HG03558 (cell line): ENCODE results near the gene MLNR.
A peak's percentile ranks its signal among the peaks of the same experiment; 100 is the strongest.

Experiments used
- ATAC-seq: cut with Tn5 transposase; IDR thresholded peaks from one replicate; pipeline ENCODE4 v1.9.1; 2021; ENCODE audit warnings: moderate number of reproducible peaks; ENCODE audit not compliant: unreplicated experiment; ENCODE audit errors: extremely low read depth

MLNR gene

DNA sequence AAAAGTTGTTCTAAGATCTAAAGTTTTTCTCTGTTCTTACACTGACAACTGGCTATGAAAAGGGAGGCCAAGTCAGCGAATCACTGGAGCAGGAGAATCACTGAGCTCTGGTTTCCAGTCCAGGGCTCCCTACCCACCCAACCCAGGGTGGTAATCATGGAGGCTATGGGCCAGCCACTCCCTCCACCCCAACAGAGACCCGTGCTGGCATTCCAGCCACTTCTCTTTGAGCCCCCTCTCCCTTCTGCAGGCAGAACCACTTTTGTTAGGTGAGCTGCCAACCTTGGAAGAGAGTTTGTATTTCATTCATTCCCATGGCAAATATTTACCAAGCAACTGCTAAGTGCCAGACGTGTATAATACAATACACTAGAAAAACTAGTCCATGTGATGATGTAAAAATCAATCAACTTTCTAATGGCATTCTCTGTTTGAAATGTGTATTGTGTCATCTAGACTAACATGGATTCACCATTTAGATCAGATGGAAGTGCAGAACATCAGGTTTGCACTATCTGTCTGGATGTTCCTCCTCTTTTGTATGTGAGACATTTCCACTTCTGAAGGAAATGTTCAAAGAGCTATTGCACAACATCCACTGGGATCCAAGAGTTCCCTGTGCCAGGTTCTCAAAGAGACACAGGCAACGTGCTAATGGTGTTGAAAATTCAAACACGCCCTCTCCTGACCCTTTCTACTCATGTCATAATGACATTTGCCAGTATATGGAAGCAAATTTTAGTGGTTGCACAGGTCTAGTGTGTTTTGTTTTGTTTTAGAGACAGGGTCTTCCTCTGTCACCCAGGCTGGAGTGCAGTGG is 5.3 kb downstream of the MLNR start:
- no peak for ATAC-seq

DNA sequence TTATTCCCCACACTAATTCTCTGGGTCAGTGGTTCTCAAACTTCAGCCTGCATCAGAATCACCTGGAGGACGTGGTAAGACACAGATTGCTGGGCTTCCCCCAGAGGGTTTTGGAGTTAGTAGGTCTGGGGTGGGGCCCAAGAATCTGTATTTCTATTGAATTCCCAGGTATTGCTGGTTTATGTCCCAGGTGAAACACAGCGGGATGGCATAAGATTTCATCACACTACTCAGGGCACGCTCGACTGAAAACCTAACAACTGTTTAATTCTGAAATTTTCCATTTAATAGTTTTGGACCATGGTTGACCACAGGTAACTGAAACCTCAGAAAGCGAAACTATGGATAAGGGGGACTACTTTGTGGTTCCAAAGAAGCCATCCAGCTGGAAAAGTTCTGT is 6.5 kb downstream of the MLNR start:
- no peak for ATAC-seq

DNA sequence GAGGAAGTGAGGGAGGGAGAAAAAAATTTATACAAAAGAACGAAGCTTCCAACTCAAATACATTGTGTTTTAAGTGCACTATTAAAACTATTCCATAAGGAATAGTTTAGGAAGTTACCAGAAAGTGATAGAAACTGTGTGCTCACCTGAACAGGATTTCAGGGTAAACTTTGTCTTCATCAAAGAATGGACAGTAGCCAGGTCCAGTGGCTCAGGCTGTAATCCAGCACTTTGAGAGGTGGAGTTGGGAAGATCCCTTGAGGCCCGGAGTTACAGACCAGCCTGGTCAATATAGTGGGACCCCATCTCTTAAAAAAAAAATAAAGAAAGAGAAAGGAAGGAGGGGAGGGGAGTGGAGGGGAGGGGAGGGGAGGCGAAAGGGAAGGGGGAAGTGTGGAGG is 14.6 kb downstream of the MLNR start:
- no peak for ATAC-seq

DNA sequence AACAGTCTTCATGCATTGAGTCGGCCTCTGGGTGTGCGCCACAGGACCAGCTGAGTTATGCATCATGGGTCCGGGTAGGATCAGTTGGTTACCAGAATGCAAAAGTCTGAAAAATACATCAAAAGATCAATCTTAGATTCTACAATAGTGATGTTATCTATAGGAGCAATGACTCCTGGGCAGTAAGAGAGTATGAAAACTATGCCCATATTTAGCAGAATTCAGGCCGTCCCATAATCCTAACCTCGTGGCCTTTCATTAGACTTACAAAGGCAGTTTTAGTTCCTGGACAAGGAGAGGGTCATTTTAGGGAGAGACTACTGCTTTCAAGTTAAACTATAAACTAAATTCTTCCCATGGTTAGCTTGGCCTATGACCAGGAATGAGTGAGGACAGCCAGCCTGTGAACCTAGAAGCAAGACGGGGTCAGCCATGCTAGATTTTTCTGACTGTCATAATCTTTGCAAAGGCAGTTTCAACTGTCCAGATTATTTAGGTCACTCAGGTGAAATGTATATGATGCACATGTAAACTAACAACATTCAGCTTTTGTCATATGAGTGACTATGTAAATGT is 15.8 kb downstream of the MLNR start:
- ATAC-seq: no peak

DNA sequence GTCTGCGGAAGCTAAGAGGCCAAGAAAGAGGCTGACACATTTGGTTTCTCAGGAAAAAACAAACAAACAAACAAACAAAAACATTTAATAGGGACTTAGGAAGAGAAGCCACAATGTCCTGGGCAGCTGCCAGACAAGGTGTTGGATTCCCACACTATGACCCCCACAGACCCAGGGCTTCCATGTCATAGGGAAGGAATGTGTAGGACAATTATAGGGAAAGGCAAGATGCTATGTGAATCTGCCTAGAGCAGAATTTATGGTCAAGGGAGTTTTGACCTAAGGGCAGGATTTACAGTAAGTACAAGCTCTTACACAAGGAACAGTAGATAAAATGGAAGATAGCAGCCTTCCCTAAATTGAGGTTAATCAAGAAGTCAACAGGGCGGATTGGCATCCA is 18.5 kb downstream of the MLNR start:
- no peak for ATAC-seq

DNA sequence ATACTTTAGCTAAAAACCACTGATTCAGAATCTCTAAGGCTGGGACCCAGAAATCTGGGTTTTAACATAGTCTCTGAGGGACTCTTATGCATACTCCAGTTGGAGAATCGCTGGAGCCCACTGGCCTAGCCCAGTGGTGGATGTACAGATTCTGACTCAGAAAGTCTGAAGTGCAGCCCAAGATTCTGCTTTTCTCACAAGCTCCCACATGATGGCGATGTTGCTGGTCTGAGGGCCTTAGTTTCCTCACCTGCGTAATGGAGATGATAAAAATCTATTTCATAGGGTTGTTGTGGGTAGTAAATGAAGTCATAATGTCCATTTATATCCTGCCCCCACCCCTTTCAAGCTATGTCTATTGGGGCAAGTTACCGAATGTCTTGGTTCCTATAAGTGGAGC is 19.9 kb downstream of the MLNR start:
- no peak for ATAC-seq

DNA sequence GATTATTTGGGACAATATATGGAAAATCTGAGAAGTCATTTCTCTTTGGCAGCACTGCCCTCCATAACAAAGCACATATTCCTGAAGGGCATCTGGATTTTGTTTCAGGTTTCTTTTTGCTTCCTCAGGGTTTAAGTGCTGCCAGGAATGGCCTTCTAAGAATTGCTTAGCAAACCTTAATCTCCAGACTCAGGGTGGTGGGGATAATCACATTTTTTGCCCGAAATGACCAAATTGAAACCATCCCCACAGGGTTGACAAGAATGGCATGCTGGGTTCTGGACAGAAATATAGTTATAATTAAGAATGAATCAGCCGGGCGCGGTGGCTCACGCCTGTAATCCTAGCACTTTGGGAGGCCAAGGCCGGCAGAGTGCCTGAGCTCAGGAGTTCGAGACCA is 21.2 kb downstream of the MLNR start:
- no peak for ATAC-seq

DNA sequence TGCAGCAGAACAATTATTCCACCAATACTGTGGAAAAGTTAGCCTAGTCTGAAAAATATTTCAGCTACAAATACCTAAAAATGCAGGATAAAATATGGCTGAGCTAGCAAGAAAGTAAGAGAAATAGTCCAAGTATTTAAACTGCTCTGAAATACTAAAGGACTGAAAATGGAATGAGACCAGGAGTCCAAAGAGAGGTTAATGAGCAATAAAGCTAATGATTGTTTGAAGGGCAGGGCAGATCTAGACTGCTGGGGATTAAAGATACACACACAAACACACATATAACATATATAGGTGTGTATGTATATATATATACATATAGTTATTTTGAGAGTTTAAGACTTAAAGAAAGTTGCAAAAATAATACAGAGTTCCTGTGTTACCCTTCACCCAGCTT is 25.0 kb downstream of the MLNR start:
- no peak for ATAC-seq

DNA sequence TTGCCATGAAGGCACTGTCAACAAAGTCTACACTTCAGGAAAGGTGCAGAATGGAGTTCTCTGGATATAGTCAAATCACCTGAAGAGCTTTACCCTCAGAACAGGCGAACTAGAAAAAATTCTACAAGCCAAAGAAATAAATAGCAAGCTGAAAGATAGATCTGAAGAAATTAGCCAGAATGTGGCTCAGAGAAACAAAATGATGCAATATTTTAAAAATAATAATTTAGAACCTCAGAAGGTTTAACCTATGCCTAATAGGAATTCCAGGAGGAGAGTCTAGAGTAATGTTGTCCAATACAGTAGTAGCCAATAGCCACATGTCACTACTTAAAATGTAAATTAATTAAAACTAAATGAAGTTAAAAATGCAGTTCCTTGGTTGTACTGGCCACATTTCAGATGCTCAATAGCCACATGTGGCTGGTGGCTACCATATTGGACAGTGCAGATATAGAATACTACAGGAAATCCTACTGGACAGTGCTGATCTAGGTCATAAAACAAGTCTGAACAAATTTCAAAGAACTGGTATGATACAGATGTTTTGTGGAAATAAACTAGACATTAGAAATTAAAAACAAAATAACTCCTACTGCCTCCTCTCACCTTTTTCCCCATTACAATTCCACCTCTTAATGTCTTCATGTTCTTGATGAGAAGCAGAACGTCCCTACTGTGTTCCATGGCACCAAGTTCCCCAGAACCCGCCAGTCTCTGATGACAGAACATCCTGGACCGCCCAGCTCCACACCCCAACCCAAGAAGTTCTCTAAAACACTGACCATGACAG is 26.9 kb downstream of the MLNR start:
- peak; percentile 8 for ATAC-seq

DNA sequence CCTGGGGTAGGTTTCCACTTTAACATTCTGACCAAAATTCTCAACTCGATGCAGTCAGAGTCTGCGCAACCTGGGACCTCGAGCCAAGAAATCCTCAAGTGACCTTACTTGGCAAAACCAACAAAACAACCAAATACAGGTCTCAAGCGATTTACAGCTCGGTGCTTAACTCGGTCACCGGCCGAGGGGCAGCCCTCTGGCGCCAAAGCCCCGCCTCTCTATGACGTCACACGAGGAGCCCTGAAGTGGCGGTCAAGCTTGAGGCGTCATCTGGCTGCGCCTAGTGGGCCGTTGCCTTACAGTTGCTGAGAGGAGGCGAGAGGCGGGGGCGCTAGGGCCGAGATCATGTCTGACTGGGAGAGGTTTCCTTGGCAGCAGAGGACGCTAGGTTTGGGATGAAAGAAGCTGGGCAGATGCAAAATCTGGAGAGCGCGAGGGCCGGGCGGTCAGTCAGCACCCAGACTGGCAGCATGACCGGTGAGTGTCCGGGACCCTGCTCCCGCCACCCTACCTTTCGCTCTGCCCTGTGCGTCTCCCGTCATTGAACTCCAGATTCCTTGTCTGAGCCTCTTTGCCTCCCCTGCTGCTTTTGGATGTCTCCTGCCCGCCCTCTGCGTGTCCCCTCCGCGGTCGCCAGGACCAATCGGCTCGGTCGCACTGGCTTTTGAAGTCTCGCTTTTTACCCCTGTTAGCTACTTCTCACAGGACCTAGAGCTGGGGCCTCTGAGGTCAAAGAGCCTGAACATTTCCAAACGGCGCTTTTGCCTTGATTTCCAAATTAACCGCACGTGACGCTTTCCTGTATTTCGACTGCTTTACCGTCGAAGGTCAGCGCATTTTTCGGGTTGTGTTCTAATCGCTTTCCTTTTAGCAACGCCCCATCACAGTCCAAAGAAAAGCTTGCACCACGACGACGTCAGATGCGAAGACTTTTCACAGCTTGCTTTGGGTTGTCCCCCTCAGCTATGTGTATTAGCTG is 27.8 kb downstream of the MLNR start, which contains the start of gene CDADC1:
Gene CDADC1, plus strand, starts transcription at position 283 of the 979 bp plus-strand sequence. Its CDS starts 113 bp downstream, at position 396.
- peak; percentile 73 for ATAC-seq

DNA sequence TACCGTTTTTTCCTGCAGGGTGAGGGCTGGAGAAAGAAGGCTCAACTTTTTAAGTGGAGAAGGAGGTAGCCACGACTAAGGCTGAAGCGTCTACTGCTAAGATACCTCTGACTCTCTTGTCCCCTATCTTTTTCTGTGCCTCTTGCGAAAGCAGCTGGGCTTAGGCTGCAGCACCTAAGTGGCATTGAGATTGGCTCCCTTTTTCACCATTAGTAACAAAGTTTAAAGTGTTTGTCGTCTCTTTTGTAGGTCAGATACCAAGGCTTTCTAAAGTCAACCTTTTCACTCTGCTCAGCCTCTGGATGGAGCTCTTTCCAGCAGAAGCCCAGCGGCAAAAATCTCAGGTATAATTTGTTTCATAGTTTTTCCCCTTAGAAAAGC is 28.5 kb downstream of the MLNR start:
- no peak for ATAC-seq

DNA sequence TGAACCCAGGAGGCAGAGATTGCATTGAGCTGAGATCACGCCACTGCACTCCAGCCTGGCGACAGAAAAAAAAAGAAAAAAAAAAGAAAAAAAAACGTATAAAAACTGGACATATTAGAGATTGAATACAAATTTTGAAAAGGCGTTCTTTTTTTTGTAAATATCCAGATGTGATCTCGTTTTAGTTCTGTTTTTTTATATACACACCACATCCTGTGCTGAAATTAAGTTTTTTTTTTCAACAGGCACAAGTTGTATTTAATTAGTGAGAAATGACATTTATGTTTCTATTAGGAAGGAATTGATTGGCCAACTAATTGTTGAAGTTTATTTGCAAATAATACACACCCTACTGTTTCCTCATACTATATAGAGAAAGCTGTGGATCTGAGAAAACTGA is 31.2 kb downstream of the MLNR start:
- no peak for ATAC-seq

DNA sequence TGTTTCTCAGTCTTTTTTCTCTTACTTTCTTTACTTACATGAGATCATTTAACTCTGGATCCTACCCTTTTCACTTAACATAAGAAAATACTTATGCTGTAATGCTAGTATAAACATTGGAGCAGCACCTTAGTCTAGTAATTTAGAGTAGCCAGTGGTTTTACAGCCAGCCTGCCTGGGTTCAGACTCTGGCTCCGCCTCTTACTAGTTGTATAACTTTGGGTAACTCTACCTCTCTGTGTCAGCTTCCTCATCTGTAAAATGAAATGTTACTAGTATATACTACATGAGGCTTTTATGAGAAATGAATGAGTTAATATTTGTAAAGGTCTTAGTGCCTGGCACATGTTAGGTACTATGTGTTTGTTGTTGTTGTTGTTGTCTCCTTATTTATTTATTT is 33.2 kb downstream of the MLNR start:
- ATAC-seq: no peak

DNA sequence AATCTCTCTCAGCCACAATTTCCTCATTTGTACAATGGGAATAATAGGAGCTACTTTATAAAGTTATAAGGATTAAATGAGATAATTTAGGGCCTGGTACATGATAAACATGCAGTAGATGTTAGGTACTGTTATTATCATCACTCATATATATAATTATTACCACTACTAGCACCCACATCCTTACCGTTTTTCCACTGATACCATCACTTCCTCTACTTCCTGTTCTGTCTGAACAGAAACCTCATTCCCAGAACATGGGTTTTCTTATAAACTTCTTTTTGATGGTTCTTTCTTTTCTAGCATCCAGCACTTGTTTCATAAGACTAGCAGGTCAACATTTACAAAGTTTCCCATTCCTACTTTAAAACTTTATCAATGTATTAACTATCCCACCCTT is 33.9 kb downstream of the MLNR start:
- ATAC-seq: no peak

DNA sequence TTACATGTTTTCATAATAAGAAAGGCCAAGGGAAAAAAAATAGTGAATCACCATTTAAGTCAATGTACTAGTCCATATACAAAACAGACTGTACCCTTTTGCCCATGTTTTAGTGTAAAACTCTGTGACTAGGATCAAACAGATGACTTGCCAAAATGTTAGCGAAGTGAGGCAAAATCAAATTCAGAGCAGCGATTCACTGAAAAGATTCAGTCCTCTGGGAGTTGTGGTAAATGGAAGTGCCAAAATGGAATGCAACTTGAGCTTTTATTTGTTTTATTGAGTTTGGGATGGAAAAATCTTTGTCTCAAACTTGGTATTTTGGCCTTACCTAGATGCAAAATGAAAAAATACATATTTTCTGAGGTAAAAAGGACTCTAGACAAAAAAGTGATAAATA is 36.7 kb downstream of the MLNR start:
- no peak for ATAC-seq

DNA sequence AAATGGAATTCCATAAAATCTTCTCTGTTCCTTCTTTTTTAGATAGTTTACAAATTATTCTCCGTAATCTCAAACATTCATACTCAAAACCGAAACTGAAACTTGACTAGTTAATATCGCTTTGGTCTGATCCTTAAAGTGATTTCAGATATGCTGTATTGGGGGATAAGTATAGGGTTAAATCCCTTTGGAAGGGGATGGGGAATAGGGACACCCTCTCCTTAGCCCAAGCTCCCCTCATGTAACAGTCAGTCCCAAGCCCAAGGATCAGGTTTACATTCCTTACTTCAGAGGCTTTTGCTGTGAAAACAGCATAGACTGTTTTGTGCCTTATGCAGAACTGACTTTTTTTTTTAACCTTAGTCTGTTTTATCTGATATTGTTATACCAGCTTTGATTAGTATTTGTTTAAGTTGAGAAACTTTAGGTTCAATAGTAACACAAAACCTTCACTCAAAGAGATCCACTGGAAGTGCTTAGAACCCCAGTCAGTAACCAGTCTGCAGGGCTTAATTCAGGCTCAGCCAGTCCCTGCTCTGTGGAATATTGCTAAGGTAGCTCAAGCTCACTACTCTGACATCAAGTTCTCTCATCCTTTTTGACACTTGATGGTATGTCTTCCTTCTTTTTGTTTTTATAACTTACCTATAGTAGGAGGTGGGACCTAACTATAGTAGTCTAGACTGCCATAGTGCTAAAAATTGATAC is 38.1 kb downstream of the MLNR start:
- ATAC-seq: no peak

DNA sequence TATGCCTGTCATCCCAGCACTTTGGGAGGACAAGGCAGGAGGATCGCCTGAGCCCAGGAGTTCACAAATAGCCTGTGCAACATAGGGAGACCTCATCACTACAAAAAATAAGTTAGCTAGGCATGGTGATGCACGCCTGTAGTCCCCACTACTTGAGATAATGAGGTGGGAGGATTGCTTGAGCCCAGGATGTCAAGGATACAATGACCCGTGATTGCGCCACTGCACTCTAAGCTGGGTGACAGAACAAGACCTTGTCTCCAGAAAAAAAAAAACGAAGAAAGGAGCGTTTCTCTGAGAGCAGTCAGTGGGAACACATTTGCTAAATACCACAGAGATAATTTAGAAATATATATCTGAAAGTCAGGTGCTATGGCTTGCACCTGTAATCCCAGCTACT is 39.4 kb downstream of the MLNR start:
- ATAC-seq: no peak

DNA sequence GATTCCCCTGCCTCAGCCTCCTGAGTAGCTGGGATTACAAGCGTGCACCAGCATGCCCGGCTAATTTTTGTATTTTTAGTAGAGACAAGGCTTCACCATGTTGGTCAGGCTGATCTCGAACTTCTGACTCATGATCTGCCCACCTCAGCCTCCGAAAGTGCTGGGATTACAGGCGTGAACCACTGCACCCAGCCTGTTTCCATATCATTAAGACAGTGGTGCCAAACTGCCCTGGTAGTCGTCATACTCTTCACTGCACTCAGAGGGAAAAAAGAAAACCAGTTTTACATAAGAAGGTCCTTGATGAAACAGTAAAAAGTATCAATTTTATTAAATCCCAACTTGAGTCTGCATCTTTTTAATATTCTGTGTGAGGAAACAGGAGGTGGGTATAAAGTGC is 42.5 kb downstream of the MLNR start:
- no peak for ATAC-seq

DNA sequence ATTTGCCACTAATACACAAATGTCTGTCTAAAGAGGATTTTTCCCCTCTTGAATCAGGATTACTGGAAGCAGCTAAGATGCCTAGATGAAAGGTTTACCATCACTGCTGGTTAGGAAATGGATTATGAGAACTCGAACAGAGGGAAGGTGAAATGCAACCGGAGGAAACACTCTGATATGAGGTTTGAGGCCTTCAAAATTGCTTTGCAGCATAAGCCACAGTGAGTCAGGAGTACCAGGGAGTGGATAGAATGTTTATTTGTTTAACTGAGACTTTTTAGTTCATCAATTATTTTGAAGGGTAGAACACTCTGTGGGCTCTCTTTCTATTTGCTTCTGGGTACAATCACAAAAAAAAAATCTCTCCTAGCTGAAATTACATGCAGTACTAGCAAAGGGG is 45.7 kb downstream of the MLNR start:
- ATAC-seq: no peak

DNA sequence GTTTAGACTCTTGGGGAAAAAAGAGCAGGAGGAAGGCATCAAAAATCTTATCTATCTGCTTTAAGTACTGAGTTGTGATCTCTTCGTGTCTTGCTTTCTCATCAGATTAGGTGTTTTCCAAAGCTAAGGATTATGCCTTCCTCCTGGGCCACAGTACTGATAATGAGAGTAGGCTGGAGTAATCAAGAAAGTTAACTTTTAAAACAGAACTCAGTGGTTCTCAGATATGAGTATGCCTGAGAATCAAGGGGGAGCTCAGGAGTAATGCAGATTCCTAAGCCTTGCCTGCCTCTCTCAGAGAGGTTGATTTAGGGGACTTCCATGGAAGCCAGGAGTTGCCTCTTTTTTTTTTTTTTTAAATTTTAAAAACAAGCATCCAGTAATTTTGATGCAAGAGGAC is 51.1 kb downstream of the MLNR start:
- no peak for ATAC-seq
